Neural progenitor cell (in vitro differentiated cells): Measurements from ENCODE around the gene C15orf61.

ENCODE experiments used
- CTCF ChIP-seq: fragments of 200-600 bp; sonication (generic); IDR thresholded peaks from 2 replicates; pipeline ENCODE4 v1.5.1; 2017; ENCODE audit warnings: antibody characterized with exemption, mild to moderate bottlenecking
- EZH2 ChIP-seq: fragments of 200-600 bp; sonication (generic); IDR thresholded peaks from 2 replicates; pipeline ENCODE4 v1.6.1; 2017; ENCODE audit warnings: antibody characterized with exemption, mild to moderate bottlenecking, moderate library complexity
- EZH2phosphoT487 ChIP-seq: fragments of 200-600 bp; sonication (generic); IDR thresholded peaks from 2 replicates; pipeline ENCODE4 v1.6.1; 2017; ENCODE audit warnings: antibody characterized with exemption

- TF ChIP-seq CTCF: no peak
- no peak for TF ChIP-seq EZH2phosphoT487
- no peak for TF ChIP-seq EZH2
Measured at GRCh38 chr15:67559158-67559557, 38.2 kb downstream of the C15orf61 start.
